ENCODE data around the gene PRKAG1. TPM values are rescaled to one million over a fixed set of nuclear protein-coding genes. Genes with fewer than 3 reads are reported as not detected.

The PRKAG1 gene
- total RNA-seq, 1 donor from 2014 or later, result 67.0 TPM

DNA sequence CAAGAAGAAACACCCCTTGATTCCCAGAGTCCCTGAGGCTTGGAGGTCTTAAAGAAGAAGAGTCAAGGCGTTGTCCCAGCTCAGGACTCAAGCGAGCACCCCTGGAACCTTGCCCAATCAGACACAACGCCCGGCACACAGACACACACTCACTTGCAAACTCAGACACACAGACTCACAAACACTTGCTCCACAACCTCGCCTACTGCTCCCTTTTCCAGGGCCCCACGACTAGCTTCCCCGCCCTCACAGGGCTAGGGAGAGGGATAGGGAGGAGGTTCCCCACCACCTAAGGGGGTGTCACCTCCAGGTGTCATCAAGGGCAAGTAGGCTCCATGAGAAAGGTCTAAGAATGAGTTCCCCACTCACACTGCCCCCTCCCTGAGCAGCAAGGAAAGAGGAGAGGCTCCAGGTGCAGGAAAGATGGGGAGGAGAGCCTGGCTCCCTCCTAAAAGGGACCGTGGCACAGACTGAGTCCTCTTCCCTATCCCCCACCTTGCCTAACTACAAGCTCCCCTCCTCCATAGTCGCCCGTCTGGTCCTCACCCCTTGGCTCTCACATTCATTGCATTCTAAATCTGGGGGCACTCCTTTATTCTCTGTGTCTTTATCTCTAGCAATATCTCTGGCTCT, 47.8 kb downstream of the PRKAG1 start:
- DNase-seq (ENCODE audit: extremely low spot score in 2 of 2), result no peak
- no peak for TF ChIP-seq POLR2A (IDR thresholded peaks at IDR 0.05)
- TF ChIP-seq POLR2AphosphoS5 (IDR thresholded peaks at IDR 0.05; ENCODE audit: insufficient read depth in 1 of 2, low read depth in 1 of 2), result no peak
- TF ChIP-seq CTCF (IDR thresholded peaks at IDR 0.05), result no peak
- intact Hi-C loops (cut with DNase I), result no loop called here
- H3K36me3 ChIP-seq, result no peaks in the 10 kb centered on the region
- peaks cover 37% of the 10 kb centered on the region for H3K4me1 ChIP-seq
- H3K27ac ChIP-seq, result no peak overlapping the region
- peak overlapping the region; percentile 25 to 40 for H3K4me3 ChIP-seq
- H3K9me3 ChIP-seq, result no peaks in the 10 kb centered on the region
- H3K27me3 ChIP-seq, result no peaks in the 10 kb centered on the region

GRCh38 chr12:48969833-48970701, 48.5 kb downstream of the PRKAG1 start:
- intact Hi-C loops (cut with DNase I), result no loop called here
- Histone ChIP-seq H3K4me1 (peaks cover 37% of the 10 kb centered on the region), H3K9me3 (no peaks in the 10 kb centered on the region), H3K27me3 (no peaks in the 10 kb centered on the region), H3K27ac (no peak overlapping the region), H3K36me3 (no peaks in the 10 kb centered on the region), H3K4me3 (peak overlapping the region; percentile 8 to 10)
- DNase-seq (ENCODE audit: extremely low spot score in 2 of 2), result no peak
- no peak for TF ChIP-seq POLR2AphosphoS5 (IDR thresholded peaks at IDR 0.05; ENCODE audit: insufficient read depth in 1 of 2, low read depth in 1 of 2)
- no peak for TF ChIP-seq CTCF (IDR thresholded peaks at IDR 0.05)
- TF ChIP-seq POLR2A (IDR thresholded peaks at IDR 0.05), result no peak

GRCh38 chr12:48969160-48969771, 49.3 kb downstream of the PRKAG1 start:
- Histone ChIP-seq H3K27ac (no peak overlapping the region), H3K27me3 (no peaks in the 10 kb centered on the region), H3K36me3 (no peaks in the 10 kb centered on the region), H3K4me3 (no peak overlapping the region), H3K9me3 (no peaks in the 10 kb centered on the region), H3K4me1 (peaks cover 37% of the 10 kb centered on the region)
- intact Hi-C loops (cut with DNase I), result no loop called here
- DNase-seq (ENCODE audit: extremely low spot score in 2 of 2), result no peak
- TF ChIP-seq POLR2AphosphoS5 (IDR thresholded peaks at IDR 0.05; ENCODE audit: insufficient read depth in 1 of 2, low read depth in 1 of 2) (no peak), CTCF (IDR thresholded peaks at IDR 0.05) (no peak), POLR2A (IDR thresholded peaks at IDR 0.05) (no peak)

GRCh38 chr12:48968467-48968866, 50.1 kb downstream of the PRKAG1 start:
- no peaks in the 10 kb centered on the region for H3K9me3 ChIP-seq
- H3K36me3 ChIP-seq, result no peaks in the 10 kb centered on the region
- no peak for DNase-seq (ENCODE audit: extremely low spot score in 2 of 2)
- TF ChIP-seq POLR2AphosphoS5 (IDR thresholded peaks at IDR 0.05; ENCODE audit: insufficient read depth in 1 of 2, low read depth in 1 of 2), result no peak
- TF ChIP-seq CTCF (IDR thresholded peaks at IDR 0.05), result no peak
- no peak for TF ChIP-seq POLR2A (IDR thresholded peaks at IDR 0.05)
- H3K4me3 ChIP-seq, result no peak overlapping the region
- no peaks in the 10 kb centered on the region for H3K27me3 ChIP-seq
- no peak overlapping the region for H3K27ac ChIP-seq
- intact Hi-C loops (cut with DNase I), result no loop called here
- peaks cover 32% of the 10 kb centered on the region for H3K4me1 ChIP-seq

Measured in vagina (tissue), 2 donors.